HG03571 (cell line): ENCODE results near the gene NPTXR.

Experiments
- ATAC-seq: cut with Tn5 transposase; IDR thresholded peaks from one replicate; pipeline ENCODE4 v1.9.1; 2021; ENCODE audit not compliant: unreplicated experiment

The NPTXR gene

DNA sequence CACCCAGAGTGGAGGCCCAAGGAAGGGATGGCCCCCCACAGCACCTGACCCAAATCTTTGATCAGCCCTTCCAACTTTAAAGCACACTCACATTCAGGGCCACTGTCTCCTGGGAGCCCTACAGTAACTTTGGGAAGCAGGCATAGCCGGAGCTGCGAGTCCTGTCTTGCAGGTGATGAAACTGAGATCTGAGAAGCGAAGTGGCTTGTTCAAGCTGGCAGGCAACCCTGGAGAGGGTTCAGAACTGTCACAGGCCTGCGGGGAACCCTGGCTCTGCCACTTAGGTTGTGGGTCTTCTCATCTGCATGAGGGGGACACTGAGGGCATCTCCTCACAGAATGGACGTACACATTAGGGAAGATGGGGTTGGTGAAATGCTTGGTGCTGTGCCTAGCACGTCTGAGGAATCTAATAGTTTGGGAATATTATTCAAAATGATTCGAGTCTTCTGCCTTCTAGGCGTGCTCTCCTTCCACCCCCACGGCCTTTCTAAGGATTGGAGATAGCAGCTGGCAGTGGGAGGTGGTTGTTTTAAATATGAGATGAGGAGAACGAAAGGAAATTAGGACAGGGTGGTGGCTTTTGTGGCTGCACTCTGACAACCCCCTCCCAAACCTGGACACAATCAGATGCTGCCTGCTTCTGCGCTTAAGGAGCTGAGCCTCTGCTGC is 69.2 kb downstream of the NPTXR start:
- no peak for ATAC-seq

GRCh38 chr22:38773363-38773946 is 70.4 kb downstream of the NPTXR start:
- no peak for ATAC-seq

- no peak for ATAC-seq
Observed at GRCh38 chr22:38772623-38772873, 71.3 kb downstream of the NPTXR start.

DNA sequence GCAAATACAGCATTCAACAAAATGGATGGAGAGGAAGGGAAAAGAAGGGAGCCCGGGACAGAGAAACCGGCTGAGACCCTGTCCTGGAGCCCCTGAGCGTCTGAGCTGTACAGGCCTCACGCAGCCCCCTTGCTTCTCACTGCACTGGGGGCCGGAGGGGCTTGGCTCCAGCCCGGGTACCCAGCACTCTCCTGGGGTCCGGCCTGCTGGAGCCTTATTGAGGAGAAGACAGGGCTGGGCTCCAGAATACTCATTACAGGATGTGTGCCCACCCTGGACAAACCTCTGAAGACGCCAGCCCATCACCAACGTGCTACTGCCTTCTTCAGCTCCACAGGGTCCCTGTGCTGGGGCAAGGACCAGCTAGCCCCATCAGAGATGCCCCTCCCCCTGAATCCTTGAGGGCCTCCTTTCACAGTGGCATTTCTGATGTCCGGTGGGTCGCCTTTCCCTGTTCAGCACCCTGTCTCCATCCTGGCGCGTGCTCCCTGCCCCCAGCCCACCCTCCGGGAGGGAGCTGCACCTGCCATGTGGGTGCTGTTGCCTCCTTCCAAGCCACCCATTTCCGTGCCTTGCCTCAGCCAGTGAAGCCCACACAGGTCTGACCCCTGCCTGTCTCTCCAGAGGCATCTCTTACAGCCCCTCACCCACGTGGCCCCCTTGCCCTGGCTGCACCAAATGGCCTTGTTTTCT is 73.4 kb downstream of the NPTXR start:
- no peak for ATAC-seq
